NCI-H187 treated with DMSO at 0.1 percent for 48 hours (cell line): ENCODE results near the gene RASGRP3.
"Not testable (repeated sequence)": the region's sequence is repeated elsewhere in the genome, so short reads cannot be mapped to it uniquely, and the experiment has no call there.

Experiments
- DNase-seq: peaks from one replicate; lab custom pipeline; 2025; lab: John Stamatoyannopoulos, UW

RASGRP3 gene, protein sequence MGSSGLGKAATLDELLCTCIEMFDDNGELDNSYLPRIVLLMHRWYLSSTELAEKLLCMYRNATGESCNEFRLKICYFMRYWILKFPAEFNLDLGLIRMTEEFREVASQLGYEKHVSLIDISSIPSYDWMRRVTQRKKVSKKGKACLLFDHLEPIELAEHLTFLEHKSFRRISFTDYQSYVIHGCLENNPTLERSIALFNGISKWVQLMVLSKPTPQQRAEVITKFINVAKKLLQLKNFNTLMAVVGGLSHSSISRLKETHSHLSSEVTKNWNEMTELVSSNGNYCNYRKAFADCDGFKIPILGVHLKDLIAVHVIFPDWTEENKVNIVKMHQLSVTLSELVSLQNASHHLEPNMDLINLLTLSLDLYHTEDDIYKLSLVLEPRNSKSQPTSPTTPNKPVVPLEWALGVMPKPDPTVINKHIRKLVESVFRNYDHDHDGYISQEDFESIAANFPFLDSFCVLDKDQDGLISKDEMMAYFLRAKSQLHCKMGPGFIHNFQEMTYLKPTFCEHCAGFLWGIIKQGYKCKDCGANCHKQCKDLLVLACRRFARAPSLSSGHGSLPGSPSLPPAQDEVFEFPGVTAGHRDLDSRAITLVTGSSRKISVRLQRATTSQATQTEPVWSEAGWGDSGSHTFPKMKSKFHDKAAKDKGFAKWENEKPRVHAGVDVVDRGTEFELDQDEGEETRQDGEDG

DNA sequence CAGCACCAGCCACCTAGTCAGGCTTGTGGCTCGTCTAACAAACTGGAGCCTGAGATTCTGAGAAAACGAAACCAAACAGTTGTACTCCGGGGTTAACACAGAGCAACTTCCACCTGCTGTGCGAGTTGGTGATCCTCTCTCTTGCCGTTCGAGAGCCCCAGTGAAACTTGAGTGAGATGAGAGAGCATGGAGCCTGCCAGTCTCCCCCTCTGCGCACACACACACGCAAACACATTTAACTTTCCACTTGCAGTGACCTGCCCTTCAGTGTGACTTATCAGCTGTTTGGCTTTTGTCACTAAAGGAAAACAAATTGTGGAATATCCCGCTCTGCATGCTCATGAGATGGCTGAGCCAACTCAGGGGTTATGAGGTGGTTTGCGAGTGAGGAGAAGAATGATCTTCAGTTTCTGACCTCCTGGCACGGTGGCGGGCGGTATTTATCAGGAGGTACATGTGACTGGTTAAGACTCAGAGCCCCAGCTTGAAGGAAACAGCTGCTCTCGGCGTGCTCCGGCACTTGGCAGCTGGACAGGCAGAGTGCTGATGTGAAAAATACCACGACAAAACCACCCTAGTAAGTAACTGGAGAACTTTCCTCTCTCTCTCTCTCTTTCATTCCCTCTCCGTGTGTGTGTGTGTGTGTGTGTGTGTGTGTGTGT is at the start of gene RASGRP3:
TSS of gene RASGRP3 (plus strand) at position 519 of the 662 bp plus-strand sequence. CDS start 38,488 bp downstream, outside the sequence.
- DNase-seq: peak; percentile 21

DNA sequence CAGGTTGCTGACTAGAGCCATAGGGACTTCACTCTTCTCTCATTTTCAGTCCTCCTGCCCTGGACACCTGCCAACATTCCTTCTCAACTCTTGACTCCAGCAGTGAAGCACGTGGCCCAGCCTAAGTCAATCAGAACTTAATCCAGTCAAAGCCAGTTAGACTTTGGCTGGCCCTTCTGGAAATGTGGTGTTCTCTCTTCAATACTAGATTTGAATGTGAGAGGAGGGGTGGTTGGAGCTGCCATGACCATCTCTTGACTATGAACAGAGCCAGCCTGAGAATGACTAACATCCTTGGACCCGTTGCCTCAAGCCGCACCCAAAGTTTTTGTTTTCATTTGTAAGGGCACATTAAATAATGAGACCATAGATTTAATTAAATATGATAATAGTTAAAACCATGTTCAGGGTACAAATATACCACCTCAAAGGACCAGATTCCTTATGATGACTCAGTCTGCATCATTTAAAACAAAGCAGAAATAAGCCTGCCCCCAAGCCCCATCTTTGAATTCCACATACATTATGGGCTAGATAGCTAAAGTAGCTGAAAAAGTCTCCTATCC is 49.7 kb upstream of the RASGRP3 start:
- peak; percentile 11 for DNase-seq

DNA sequence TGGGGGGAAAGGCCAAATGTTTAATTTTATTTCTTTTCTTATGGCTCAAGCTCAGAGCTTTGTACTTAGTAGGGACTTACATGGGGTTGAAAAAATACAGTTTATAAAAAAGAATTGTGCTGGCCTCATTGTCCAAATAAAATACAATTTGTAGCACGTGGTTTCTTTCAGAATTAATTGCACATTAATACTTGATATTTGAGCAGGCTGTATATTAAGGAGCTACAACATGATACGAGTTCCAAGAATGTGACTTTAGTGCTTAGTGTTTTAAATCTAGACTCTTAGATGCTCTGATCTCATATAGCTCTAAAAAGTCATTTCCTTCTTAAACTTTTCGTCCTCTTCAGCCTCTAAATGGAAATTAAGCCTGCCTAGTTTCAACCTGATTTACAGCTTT is 46.4 kb upstream of the RASGRP3 start:
- no peak for DNase-seq

DNA sequence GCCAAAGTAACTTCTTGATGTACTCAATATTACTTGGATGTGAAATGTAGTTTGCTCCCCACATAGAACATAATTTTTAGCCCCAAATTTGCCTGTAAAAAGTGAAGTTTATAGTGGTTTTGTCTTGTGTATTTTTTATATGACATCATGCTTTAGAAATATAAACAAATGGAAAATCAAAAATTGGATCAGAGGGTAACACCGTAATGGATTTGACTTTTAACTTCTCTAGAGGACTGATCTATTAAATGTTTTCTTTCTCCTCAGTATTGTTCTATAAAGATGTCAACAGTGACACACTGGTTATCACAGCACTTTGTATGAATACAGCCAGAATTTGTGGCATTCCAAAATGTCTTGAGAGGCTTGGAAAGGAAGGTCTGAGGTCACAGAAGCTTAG is 45.6 kb upstream of the RASGRP3 start:
- DNase-seq: no peak

DNA sequence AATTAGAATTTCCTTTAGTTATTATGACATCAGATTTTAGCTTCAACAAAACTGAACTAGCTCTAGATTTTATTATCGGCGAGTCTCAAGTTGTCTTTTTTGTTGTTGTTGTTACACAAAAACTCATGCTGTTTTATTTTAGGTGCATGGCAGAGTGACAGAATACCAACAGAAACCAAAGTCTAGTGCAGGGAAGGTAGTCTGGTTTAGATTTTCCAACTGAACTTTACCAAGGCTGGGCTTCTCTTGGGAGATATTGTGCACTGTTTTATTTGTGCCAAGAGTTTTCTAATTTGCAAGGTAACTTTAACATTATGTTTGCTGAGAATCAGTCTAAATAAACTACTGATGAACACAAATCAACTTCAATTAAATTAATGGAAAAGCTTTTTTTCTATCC is 43.6 kb upstream of the RASGRP3 start:
- DNase-seq: no peak

DNA sequence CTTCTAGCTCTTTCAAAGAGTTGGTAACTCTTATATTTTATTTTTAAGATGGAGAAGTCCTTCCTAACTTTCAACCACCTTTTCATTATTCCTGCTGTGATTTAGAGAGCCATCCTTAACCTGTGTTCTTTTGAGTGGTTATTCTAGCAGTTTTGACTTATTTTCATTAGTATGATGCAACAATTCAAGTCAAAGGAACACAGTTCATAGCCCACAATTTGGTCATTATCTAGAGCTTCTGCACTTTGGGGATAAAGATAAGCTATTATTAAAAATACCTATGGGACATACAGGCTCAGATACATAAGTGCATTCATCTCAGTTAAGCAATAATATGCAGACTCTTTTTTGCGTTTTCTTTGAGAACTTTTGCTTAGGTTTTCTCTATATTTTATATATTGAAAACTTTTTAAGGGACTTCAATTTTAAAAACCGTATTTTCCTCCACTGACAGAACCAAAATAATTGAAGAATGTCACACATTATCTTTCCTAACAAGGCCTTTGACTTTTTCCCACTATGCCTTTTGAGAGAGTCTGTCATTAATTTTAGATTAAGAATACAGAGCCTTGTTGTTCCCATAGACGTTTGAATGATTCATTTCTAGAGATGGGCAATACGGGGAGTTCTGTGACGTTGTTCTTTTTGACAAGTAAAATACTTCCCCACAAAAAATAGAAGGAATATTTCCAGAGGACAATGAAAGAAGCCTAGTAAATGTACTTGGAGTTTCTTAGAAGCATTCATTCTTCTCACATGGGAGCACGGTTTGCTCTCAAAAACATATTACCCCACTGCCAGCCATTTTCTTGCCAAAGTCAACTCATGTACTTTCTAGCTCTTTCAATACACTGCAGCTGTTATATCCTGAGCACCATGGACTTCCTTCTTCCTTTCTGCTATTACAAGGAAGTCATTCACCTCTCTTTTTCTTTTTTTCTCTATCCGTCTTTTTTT is 42.9 kb upstream of the RASGRP3 start:
- no peak for DNase-seq

DNA sequence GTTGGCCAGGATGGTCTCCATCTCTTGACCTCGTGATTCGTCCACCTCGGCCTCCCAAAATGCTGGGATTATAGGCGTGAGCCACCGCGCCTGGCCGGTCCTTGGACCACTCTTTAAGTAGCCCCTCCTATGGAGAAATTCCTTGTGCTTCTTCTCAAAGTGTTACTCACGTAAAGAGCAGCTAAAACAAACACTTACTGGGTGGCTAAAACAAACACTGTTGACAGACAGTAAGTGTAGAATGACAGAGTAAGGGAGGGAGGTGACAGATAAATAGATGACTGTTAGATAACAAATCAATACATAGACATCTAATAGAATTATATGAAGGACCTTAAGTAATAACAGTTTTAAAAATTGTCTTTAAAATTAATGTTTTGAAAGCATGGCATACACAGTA is 40.9 kb upstream of the RASGRP3 start:
- no peak for DNase-seq

DNA sequence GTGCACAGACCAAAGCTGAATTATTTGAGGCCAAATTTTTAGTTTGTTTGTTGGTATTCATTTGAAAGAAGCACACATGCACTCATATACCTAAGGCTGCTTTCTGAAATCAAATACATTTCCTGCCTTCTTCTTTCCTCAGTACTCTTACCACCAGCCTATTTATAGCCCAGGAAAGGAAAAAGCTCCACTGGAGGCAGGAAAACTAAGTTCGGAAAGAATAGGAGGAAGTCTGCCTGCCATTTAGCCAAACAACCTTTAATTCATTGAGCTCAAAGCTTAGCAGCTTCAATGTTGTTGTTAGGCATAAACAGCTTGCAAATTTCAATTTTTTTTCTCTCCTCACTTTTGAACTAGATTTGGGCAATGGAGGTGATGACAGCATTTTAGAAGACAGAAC is 40.4 kb upstream of the RASGRP3 start:
- DNase-seq: no peak

DNA sequence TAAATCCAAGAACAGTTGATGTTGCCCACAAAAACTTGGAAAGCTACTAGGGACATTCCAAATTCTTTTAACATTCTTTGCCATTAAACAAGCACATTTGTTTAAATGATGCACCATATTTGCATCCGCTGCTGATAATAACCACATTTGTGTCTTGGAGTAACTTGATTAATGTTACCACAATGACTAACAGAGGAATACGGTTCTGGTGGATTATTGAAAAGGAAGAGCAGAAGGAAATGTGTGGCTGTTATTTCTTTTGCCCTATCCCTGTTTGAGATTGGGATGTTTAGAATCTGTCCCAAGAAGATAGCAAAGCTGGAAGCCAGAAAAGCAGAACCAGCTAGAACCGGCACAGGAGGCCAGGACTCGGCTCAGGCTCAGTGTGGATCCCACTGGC is 39.2 kb upstream of the RASGRP3 start:
- no peak for DNase-seq

DNA sequence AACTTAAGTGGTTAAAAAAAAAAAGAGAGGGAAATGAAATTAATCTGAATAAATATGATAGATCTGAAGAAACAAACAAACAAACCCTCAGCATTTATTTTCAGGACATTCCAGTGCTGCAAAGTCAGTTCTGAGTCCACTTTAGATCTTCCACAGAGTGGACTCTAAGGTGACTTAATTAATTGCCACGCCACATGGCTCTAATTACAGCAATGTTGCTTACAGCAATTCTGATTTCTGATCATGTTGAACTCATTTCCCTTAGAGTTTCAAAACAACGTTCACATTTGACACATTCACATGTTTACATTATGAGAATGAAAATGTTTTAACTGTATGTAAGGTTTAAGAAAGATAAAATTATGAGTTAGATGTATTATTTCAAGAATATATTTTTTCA is 38.6 kb upstream of the RASGRP3 start:
- DNase-seq: no peak

DNA sequence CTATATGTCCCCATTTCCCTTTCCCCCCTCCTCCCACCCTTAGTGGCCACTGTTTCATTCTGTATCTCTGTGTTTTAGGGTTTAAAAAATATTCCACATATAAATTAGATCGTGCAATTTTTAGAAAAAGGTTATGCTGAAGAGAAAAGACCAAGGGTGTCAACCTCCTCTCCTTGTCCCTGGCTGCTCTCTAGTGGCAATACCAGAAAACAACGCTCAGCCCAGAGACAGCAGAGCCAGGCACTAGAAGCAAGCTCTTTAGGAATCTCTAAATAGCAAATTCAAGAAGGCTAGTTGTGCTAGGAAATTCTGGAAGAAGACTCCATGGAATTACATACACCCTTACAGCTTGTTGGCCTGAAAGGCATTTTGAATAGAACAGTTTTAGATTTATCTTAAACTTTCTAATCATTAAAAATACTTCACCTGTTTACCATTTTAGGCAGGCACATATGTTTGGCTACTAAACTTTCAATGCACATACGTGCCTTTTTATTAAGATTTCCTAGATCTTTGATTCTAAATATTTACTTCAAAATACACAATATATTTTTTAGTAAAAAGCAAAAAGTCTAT is 35.1 kb upstream of the RASGRP3 start:
- DNase-seq: peak; percentile 5

DNA sequence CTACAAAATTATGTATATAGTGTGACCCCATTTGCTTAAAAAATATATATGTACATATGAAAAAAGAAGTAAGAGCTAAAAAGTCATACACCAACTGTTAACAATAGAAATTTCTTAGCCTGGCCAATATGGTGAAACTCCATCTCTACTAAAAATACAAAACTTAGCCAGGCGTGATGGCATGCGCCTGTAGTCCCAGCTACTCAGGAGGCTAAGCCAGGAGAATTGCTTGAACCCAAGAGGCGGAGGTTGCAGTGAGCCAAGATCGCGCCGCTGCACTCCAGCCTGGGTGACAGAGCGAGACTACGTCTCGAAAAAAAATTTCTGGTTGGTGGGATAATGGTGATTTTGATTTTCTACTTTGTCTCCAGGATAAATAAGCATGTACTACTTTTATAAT is 34.4 kb upstream of the RASGRP3 start:
- DNase-seq: not testable (repeated sequence)

DNA sequence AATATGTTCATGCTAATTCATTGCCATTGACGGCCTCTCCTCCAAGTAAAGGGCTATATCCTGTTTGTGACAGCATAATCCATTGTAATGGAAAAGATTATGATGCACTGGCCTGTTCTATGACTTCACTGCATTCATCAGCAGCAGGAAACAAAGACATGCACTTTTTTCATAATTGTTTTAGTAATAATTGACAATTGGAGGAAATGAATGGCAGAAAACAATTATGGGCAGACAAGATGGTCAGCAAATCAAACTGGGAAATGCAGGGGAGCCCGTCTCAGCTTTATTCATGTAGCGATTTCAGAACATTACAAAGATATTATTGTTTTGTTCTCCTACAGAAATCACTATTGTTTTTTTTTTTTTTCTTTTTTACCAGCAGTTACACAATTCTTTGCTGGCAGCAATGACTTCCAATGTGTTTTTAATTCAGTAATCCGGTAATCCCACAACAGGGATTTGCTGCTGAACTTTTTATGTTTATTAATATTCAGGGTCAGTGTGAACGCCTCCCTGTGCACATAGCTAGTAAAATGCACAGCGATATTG is 33.8 kb upstream of the RASGRP3 start:
- DNase-seq: no peak

DNA sequence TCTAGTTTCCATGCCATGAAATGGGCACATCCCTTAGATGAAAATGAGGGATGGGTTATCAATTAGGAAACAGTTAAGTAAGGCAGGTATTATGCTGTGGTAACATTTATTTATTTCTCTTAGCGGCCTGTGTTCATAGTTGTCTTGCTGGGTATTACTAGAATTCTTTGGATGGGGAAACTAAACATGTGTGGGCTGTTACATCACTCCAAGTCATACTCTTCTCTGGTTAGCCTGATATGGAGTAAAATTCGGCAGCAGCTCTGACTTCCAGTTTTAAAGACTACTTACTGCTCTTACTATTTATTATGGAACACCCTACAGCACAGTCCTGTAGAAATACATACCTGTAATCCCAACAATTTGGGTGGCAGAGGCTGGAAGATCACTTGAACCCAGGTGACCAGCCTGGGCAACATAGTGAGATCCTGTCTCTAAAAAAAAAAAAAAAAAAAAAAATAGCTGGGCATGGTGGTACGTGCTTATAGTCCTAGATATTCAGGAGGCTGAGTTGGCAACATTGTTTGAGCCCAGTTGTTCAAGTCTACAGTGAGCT is 33.1 kb upstream of the RASGRP3 start:
- DNase-seq: no peak

DNA sequence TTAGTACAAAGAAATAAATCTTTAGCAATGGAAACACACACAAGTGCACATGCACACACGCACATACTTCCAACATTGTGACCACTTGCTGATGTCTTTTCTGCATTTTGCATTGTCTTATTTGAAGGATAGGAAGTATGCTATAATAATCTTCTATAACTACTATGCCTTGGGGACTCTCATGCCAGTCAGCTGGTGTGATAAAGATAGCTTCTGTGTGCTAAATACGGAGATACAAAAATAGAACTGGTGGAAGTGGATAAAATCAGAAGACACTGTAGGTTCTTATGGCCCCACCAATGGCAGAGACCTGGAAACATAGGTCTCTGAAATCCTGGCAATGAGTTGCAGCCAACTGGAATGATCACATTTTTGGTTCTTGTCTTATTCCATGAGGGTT is 31.5 kb upstream of the RASGRP3 start:
- DNase-seq: no peak

DNA sequence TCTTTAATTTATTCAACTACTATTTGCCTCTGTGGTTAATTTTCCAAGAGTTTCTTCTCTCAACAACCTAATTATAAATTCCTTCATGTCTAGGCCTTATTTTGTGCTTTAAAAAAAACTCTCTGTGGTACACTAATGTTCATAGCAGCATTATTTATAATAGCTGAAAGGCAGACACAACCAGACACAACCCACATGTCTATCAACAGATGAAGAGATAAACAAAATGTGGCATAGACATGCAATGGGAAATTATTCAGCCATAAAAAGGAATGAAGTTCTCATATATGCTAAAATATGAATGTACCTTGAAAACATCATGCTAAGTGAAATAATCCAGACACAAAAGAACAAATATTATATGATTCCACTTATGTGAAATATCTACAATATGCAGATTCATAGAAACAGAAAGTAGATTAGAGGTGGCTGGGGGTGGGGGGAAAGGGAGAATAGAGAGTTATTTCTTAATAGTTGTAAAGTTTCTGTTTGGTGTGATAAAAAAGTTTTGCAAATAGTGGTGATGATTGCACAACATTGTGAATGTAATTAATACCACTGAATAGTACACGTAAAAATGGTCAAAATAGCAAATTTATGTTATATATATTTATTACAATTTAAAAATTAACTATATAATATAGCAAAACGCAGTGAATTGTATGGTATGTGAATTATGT is 28.1 kb upstream of the RASGRP3 start:
- no peak for DNase-seq

DNA sequence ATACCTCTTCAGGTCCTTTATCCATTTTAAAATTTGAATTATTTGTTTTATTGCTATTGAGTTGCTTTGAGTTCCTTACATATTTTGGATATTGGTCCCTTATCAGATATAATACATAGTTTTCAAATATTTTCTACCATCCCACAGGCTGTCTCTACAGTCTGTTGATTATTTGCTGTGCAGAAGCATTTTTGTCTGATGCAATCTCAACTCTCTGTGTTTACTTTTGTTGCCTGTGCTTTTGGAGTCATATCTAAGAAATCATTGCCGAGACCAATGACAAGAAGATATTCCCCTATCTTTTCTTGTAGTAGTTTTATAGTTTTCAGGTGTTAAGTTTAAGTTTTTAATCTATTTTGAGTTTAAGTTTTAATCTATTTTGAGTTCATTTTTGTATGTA is 25.2 kb upstream of the RASGRP3 start:
- no peak for DNase-seq

DNA sequence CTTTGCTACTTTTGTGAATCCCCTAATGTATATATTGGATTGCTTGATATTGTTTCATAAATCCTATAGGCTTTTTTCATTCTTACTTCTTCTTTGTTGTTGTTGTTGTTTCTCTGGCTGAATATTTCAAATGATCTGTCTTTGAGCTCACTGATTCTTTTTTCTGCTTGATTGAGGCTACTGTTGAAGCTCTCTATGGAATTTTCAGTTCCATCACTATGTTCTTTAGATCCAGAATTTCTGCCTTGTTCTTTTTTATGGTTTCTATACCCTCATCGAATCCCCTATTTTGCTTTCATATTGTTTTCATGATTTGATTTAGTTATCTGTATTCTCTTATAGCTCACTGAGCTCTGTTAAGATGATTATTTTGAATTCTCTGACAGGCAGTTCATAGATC is 24.6 kb upstream of the RASGRP3 start:
- DNase-seq: no peak

DNA sequence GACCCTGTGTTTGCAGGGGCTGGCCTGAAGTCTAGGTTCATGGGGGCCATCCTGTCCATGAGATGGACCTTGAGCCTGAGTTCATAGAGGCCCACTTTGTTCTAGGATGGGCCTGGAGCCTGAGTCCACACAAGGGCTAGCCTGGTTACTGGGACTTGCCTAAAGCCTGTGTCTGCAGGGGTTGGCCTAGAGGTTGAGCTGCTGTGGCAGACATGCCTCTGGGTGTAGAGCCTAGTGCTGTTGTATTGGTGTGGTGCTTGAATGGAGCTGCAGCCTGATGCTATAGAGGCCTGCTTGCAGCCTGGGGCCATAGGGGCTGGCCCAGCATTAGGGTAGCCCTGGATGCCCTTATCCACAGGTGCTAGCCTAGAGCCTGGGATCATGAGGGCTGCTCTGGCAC is 23.9 kb upstream of the RASGRP3 start:
- no peak for DNase-seq

DNA sequence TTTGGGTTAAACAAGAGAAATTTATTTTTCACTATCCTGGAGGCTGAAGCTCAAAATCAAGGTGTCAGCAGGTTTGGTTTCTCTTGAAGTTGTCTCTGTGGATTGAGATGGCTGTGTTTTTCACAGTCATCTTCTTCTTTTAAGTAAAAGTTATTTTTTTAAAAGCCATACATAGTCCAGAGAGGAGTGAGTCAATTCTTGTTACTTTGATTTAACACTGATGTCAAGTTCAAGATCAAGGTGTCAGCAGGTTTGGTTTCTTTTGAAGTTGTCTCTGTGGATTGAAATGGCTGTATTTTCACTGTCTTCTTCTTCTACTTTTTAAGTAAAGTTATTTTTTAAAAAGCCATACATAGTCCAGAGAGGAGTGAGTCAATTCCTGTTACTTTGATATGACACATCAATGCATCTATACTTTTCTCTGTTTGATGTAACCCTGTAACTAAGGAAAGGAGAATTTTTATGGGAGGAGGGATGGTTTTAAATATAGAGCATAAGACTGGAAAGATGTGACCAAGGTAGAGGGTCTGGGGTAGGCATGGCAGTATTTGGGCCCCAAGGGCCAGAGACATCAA is 22.5 kb upstream of the RASGRP3 start:
- DNase-seq: no peak
